Uterus (tissue), 4 donors: ENCODE measurements around the gene JAG1. TPM values are rescaled to one million over a fixed set of nuclear protein-coding genes. Genes with fewer than 3 reads are reported as not detected.

Experiments
- DNase-seq, 2 donors: peaks; one replicate each; pipeline ENCODE4 v3.0.0-alpha.2; 2019 to 2020
- H3K27ac ChIP-seq, 2 donors: fragments of 200-600 bp; sonication (generic); 1 replicate in 1 of 2; 2 replicates in 1 of 2; pipeline ENCODE4 v1.5.1; 2016 to 2018
- H3K27me3 ChIP-seq, 2 donors: fragments of 200-600 bp; sonication (generic); one replicate each; pipeline ENCODE4 v1.5.1; 2018 to 2019; ENCODE audit warnings: control low read depth in 1 of 2
- H3K36me3 ChIP-seq, 2 donors: fragments of 200-600 bp; sonication (generic); one replicate each; pipeline ENCODE4 v1.5.1; 2019; ENCODE audit warnings: control low read depth in 1 of 2
- H3K4me1 ChIP-seq, 2 donors: fragments of 200-600 bp; sonication (generic); one replicate each; pipeline ENCODE4 v1.5.1; 2018 to 2019; ENCODE audit warnings: control low read depth in 1 of 2
- H3K4me3 ChIP-seq, 2 donors: fragments of 200-600 bp; sonication (generic); 1 replicate in 1 of 2; 2 replicates in 1 of 2; pipeline ENCODE4 v1.5.1; 2018 to 2019; ENCODE audit warnings: mild to moderate bottlenecking in 1 of 2
- H3K9me3 ChIP-seq, 2 donors: fragments of 200-600 bp; sonication (generic); one replicate each; pipeline ENCODE4 v1.5.1; 2019; ENCODE audit warnings: control low read depth in 1 of 2
- CTCF ChIP-seq, 4 experiments: fragments of 200-600 bp in 2 of 4; fragments of 450-650 bp in 2 of 4; sonication (generic) in 2 of 4; IDR thresholded peaks; one replicate each; pipeline ENCODE4 v1.5.1; 2016 to 2019; ENCODE audit warnings: antibody characterized with exemption in 4 of 4, mild to moderate bottlenecking in 2 of 4, moderate library complexity in 1 of 4
- POLR2A ChIP-seq, 2 donors: fragments of 450-650 bp; IDR thresholded peaks; one replicate each; pipeline ENCODE4 v1.6.1; 2016; ENCODE audit warnings: antibody characterized with exemption in 2 of 2, mild to moderate bottlenecking in 1 of 2, moderate library complexity in 1 of 2
- intact Hi-C: fragments of 100-400 bp; cut with DNase I; formaldehyde crosslinking; loops from one replicate; pipeline ENCODE4 v1.15.1; 2023; ENCODE audit warnings: low total_unique reads
- total RNA-seq, 4 donors: library from RNA; depleted of rRNA in 3 of 4; stranded (reverse); fragments of >200 nt in 3 of 4; gene quantifications; one replicate each; pipeline versions ENCODE4 v1.1.0 to v1.2.4, GENCODE V29; 2014 to 2023
- donor health status: DM: yes; HTN: yes; CAD: no.

JAG1 gene
- total RNA-seq, 4 donors from 2014 or later: 53.8 to 154 (median 111) TPM

- no peaks in the 10 kb centered on the region for H3K9me3 ChIP-seq
- peaks cover 9 to 21% of the 10 kb centered on the region in 2 donors for H3K4me1 ChIP-seq
- H3K36me3 ChIP-seq: no peaks in the 10 kb centered on the region
- H3K27me3 ChIP-seq: no peaks in the 10 kb centered on the region
- no peak for TF ChIP-seq CTCF (IDR thresholded peaks at IDR 0.05)
- no peak for TF ChIP-seq POLR2A (IDR thresholded peaks at IDR 0.05)
- intact Hi-C loops: no loop called here
- no peak overlapping the region for H3K4me3 ChIP-seq
- H3K27ac ChIP-seq: peak overlapping the region in 1 of 2 donors; percentile 64
- DNase-seq: no peak
Measured at GRCh38 chr20:10658876-10659632, 14.7 kb downstream of the JAG1 start.

- Histone ChIP-seq H3K27ac (peak overlapping the region in 1 of 2 donors; percentile 15), H3K9me3 (no peaks in the 10 kb centered on the region), H3K4me3 (no peak overlapping the region), H3K4me1 (peaks cover 9 to 21% of the 10 kb centered on the region in 2 donors), H3K27me3 (no peaks in the 10 kb centered on the region), H3K36me3 (no peaks in the 10 kb centered on the region)
- intact Hi-C loops: no loop called here
- TF ChIP-seq CTCF (IDR thresholded peaks at IDR 0.05) (no peak), POLR2A (IDR thresholded peaks at IDR 0.05) (no peak)
- peak in 1 of 2 donors; percentile 10 for DNase-seq
Measured at GRCh38 chr20:10658051-10658823, 15.6 kb downstream of the JAG1 start.

- no peak overlapping the region for H3K4me3 ChIP-seq
- H3K9me3 ChIP-seq: no peaks in the 10 kb centered on the region
- no peaks in the 10 kb centered on the region for H3K27me3 ChIP-seq
- peaks cover 9 to 21% of the 10 kb centered on the region in 2 donors for H3K4me1 ChIP-seq
- H3K36me3 ChIP-seq: no peaks in the 10 kb centered on the region
- TF ChIP-seq POLR2A (IDR thresholded peaks at IDR 0.05) (no peak), CTCF (IDR thresholded peaks at IDR 0.05) (no peak)
- H3K27ac ChIP-seq: no peak overlapping the region
- no peak for DNase-seq
- intact Hi-C loops: no loop called here
Measured at GRCh38 chr20:10657453-10657852, 16.3 kb downstream of the JAG1 start.

GRCh38 chr20:10655720-10656669, 17.8 kb downstream of the JAG1 start:
- Histone ChIP-seq H3K27me3 (no peaks in the 10 kb centered on the region), H3K4me1 (peaks cover 9 to 16% of the 10 kb centered on the region in 2 donors), H3K9me3 (no peaks in the 10 kb centered on the region), H3K27ac (peak overlapping the region; percentile 77 to 81), H3K36me3 (no peaks in the 10 kb centered on the region), H3K4me3 (no peak overlapping the region)
- TF ChIP-seq POLR2A (IDR thresholded peaks at IDR 0.05): no peak
- no peak for DNase-seq
- intact Hi-C loops: no loop called here

- Histone ChIP-seq H3K9me3 (no peaks in the 10 kb centered on the region), H3K27ac (peak overlapping the region; percentile 77 to 81), H3K27me3 (no peaks in the 10 kb centered on the region), H3K4me1 (peaks cover 5 to 9% of the 10 kb centered on the region in 2 donors), H3K36me3 (no peaks in the 10 kb centered on the region), H3K4me3 (no peak overlapping the region)
- intact Hi-C loops: no loop called here
- TF ChIP-seq CTCF (IDR thresholded peaks at IDR 0.05): no peak
- no peak for TF ChIP-seq POLR2A (IDR thresholded peaks at IDR 0.05)
- no peak for DNase-seq
Measured at GRCh38 chr20:10654630-10655029, 19.2 kb downstream of the JAG1 start.
